ENCODE results near the gene LRRN2. TPM values are rescaled to one million over a fixed set of nuclear protein-coding genes. Genes with fewer than 3 reads are reported as not detected.

LRRN2 gene
- total and polyA plus RNA-seq, 9 of the 15 experiments (the other 6 are each of a cell fraction or from before 2014, with no cell fraction given), result 0.05 TPM; not detected in 8

DNA sequence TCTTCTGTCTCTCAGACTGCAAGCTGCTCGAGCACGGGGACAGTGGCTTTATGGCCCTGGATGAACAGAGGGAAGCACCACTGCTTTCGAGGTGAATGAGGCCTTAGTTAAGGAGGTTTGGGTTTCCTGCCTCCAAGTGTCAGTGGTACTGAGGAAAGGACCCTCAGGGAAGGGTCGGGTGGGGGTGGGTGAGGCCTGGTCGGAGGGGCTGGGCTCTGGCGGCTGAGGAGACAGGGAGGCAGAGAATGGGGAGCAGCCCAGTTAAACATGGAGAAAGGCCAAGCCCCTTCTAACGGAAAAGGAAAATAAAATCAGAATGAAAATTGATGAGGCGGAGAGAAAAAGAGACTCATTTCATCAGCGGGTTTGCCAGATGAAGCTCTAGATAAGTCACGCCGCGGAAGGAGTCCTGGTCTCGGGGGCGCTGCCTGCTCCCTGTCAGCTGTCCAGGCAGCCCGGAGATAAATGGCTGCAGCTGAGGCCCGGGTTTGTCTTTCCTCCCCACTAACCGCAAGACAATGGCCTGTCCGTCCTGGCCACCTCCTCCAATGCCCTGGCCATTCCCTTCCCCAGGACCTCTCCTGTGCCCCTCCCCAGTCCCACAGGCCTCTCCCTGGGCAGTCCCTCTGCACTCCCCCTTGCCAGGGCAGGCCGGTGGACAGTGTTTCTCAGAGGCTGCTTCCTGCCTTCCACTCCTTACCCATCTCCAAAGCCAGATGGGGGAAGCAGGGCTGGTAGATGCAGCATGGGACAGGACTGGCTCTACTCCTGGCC, 55.2 kb downstream of the LRRN2 start (continued):
- TF ChIP-seq, protein P1, sequence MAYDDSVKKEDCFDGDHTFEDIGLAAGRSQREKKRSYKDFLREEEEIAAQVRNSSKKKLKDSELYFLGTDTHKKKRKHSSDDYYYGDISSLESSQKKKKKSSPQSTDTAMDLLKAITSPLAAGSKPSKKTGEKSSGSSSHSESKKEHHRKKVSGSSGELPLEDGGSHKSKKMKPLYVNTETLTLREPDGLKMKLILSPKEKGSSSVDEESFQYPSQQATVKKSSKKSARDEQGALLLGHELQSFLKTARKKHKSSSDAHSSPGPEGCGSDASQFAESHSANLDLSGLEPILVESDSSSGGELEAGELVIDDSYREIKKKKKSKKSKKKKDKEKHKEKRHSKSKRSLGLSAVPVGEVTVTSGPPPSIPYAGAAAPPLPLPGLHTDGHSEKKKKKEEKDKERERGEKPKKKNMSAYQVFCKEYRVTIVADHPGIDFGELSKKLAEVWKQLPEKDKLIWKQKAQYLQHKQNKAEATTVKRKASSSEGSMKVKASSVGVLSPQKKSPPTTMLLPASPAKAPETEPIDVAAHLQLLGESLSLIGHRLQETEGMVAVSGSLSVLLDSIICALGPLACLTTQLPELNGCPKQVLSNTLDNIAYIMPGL (CRISPR knock-in tag; IDR thresholded peaks at IDR 0.05), result no peak
- no peak for TF ChIP-seq ZNF668 (CRISPR knock-in tag; IDR thresholded peaks at IDR 0.05)
- no peak for TF ChIP-seq ARHGAP35 (IDR thresholded peaks at IDR 0.05; ENCODE audit: partially characterized antibody)
- peak; percentile 91 for TF ChIP-seq CBFB (CRISPR knock-in tag; IDR thresholded peaks at IDR 0.05)
- TF ChIP-seq ZNF23 (CRISPR knock-in tag; IDR thresholded peaks at IDR 0.05), result no peak
- no peak for TF ChIP-seq SMAD1 (IDR thresholded peaks at IDR 0.05; ENCODE audit: low read depth, low read length, partially characterized antibody)
- no peak for TF ChIP-seq HDAC3 (IDR thresholded peaks at IDR 0.05; ENCODE audit: borderline replicate concordance, partially characterized antibody)
- no peak for TF ChIP-seq ZNF584 (CRISPR knock-in tag; IDR thresholded peaks at IDR 0.05; ENCODE audit: low read depth)
- no peak for TF ChIP-seq HNRNPL (IDR thresholded peaks at IDR 0.05; ENCODE audit: low read depth, low read length)
- TF ChIP-seq TARDBP (IDR thresholded peaks at IDR 0.05), result peak; percentile 56; the same call in 1 of the 2 replicates
- no peak for TF ChIP-seq ZNF124 (CRISPR knock-in tag; IDR thresholded peaks at IDR 0.05)
- no peak for TF ChIP-seq KAT7 (CRISPR knock-in tag; IDR thresholded peaks at IDR 0.05; ENCODE audit: borderline replicate concordance)
- no peak for TF ChIP-seq ZNF121 (CRISPR knock-in tag; conservative IDR thresholded peaks at IDR 0.05)
- TF ChIP-seq, protein P2, sequence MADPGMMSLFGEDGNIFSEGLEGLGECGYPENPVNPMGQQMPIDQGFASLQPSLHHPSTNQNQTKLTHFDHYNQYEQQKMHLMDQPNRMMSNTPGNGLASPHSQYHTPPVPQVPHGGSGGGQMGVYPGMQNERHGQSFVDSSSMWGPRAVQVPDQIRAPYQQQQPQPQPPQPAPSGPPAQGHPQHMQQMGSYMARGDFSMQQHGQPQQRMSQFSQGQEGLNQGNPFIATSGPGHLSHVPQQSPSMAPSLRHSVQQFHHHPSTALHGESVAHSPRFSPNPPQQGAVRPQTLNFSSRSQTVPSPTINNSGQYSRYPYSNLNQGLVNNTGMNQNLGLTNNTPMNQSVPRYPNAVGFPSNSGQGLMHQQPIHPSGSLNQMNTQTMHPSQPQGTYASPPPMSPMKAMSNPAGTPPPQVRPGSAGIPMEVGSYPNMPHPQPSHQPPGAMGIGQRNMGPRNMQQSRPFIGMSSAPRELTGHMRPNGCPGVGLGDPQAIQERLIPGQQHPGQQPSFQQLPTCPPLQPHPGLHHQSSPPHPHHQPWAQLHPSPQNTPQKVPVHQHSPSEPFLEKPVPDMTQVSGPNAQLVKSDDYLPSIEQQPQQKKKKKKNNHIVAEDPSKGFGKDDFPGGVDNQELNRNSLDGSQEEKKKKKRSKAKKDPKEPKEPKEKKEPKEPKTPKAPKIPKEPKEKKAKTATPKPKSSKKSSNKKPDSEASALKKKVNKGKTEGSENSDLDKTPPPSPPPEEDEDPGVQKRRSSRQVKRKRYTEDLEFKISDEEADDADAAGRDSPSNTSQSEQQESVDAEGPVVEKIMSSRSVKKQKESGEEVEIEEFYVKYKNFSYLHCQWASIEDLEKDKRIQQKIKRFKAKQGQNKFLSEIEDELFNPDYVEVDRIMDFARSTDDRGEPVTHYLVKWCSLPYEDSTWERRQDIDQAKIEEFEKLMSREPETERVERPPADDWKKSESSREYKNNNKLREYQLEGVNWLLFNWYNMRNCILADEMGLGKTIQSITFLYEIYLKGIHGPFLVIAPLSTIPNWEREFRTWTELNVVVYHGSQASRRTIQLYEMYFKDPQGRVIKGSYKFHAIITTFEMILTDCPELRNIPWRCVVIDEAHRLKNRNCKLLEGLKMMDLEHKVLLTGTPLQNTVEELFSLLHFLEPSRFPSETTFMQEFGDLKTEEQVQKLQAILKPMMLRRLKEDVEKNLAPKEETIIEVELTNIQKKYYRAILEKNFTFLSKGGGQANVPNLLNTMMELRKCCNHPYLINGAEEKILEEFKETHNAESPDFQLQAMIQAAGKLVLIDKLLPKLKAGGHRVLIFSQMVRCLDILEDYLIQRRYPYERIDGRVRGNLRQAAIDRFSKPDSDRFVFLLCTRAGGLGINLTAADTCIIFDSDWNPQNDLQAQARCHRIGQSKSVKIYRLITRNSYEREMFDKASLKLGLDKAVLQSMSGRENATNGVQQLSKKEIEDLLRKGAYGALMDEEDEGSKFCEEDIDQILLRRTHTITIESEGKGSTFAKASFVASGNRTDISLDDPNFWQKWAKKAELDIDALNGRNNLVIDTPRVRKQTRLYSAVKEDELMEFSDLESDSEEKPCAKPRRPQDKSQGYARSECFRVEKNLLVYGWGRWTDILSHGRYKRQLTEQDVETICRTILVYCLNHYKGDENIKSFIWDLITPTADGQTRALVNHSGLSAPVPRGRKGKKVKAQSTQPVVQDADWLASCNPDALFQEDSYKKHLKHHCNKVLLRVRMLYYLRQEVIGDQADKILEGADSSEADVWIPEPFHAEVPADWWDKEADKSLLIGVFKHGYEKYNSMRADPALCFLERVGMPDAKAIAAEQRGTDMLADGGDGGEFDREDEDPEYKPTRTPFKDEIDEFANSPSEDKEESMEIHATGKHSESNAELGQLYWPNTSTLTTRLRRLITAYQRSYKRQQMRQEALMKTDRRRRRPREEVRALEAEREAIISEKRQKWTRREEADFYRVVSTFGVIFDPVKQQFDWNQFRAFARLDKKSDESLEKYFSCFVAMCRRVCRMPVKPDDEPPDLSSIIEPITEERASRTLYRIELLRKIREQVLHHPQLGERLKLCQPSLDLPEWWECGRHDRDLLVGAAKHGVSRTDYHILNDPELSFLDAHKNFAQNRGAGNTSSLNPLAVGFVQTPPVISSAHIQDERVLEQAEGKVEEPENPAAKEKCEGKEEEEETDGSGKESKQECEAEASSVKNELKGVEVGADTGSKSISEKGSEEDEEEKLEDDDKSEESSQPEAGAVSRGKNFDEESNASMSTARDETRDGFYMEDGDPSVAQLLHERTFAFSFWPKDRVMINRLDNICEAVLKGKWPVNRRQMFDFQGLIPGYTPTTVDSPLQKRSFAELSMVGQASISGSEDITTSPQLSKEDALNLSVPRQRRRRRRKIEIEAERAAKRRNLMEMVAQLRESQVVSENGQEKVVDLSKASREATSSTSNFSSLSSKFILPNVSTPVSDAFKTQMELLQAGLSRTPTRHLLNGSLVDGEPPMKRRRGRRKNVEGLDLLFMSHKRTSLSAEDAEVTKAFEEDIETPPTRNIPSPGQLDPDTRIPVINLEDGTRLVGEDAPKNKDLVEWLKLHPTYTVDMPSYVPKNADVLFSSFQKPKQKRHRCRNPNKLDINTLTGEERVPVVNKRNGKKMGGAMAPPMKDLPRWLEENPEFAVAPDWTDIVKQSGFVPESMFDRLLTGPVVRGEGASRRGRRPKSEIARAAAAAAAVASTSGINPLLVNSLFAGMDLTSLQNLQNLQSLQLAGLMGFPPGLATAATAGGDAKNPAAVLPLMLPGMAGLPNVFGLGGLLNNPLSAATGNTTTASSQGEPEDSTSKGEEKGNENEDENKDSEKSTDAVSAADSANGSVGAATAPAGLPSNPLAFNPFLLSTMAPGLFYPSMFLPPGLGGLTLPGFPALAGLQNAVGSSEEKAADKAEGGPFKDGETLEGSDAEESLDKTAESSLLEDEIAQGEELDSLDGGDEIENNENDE (IDR thresholded peaks at IDR 0.05; ENCODE audit: low read depth, low read length), result no peak
- no peak for TF ChIP-seq STAG1 (CRISPR knock-in tag; IDR thresholded peaks at IDR 0.05; ENCODE audit: borderline replicate concordance)

Data from K562 (cell line).